MCF 10A (cell line): ENCODE results near the gene MCC. TPM values are rescaled to one million over a fixed set of nuclear protein-coding genes. Genes with fewer than 3 reads are reported as not detected.
A peak's percentile ranks its signal among the peaks of the same experiment; 100 is the strongest.

ENCODE experiments used
- BruUV-seq: library from RNA; stranded (reverse); fragments of 400-500 nt; replicated peaks from 2 replicates; lab custom pipeline; 2021; lab: Mats Ljungman, UMichigan
- CTCF ChIA-PET: fragments of 300-600 bp; sonication (Branson Sonifier 250); formaldehyde crosslinking; extraction: SDS; loops from one replicate; lab custom pipeline; 2021; ENCODE audit warnings: antibody characterized with exemption, inconsistent platforms; lab: Yijun Ruan, JAX
- POLR2A ChIA-PET: fragments of 300-600, 350-650 bp; sonication (Branson Sonifier 250); formaldehyde crosslinking; extraction: SDS; loops from one replicate; lab custom pipeline; 2020; ENCODE audit warnings: antibody characterized with exemption, inconsistent platforms; lab: Yijun Ruan, JAX
- DNase-seq: peaks from one replicate; pipeline ENCODE4 v3.0.0-alpha.2; 2018; ENCODE audit not compliant: unreplicated experiment
- H3K27ac Mint-ChIP-seq: one replicate; pipeline ENCODE4 v1.8.0; 2022; ENCODE audit warnings: mild to moderate bottlenecking, low read depth, mixed read lengths; ENCODE audit not compliant: unreplicated experiment
- H3K27me3 Mint-ChIP-seq: one replicate; pipeline ENCODE4 v1.8.0; 2022; ENCODE audit warnings: mixed read lengths; ENCODE audit not compliant: insufficient read depth, unreplicated experiment
- H3K36me3 Mint-ChIP-seq: one replicate; pipeline ENCODE4 v1.8.0; 2022; ENCODE audit warnings: mild to moderate bottlenecking, moderate library complexity, mixed read lengths; ENCODE audit not compliant: insufficient read depth, unreplicated experiment
- H3K4me1 Mint-ChIP-seq: one replicate; pipeline ENCODE4 v1.8.0; 2022; ENCODE audit warnings: mixed read lengths; ENCODE audit not compliant: insufficient read depth, unreplicated experiment
- H3K4me3 Mint-ChIP-seq: one replicate; pipeline ENCODE4 v1.8.0; 2022; ENCODE audit warnings: mild to moderate bottlenecking, moderate library complexity, mixed read lengths; ENCODE audit not compliant: unreplicated experiment
- H3K9me3 Mint-ChIP-seq: one replicate; pipeline ENCODE4 v1.8.0; 2022; ENCODE audit warnings: mixed read lengths; ENCODE audit not compliant: unreplicated experiment
- CTCF ChIP-seq: fragments of 200-600 bp; IDR thresholded peaks from one replicate; pipeline ENCODE4 v1.8.0; 2022; ENCODE audit warnings: antibody characterized with exemption, mild to moderate bottlenecking; ENCODE audit not compliant: unreplicated experiment
- intact Hi-C: fragments of 100-400 bp; cut with micrococcal nuclease; formaldehyde crosslinking; loops from 2 replicates; pipeline ENCODE4 v1.14.1; 2022
- total RNA-seq: library from RNA; stranded (reverse); gene quantifications from 2 replicates; pipeline ENCODE4 v1.2.3, GENCODE V29; 2022

MCC gene
- total RNA-seq, 1 experiment from 2014 or later, result 25.3 TPM

GRCh38 chr5:113000466-113000865 is 487.8 kb downstream of the MCC start:
- no peaks in the 10 kb centered on the region for H3K27me3 Mint-ChIP-seq

DNA sequence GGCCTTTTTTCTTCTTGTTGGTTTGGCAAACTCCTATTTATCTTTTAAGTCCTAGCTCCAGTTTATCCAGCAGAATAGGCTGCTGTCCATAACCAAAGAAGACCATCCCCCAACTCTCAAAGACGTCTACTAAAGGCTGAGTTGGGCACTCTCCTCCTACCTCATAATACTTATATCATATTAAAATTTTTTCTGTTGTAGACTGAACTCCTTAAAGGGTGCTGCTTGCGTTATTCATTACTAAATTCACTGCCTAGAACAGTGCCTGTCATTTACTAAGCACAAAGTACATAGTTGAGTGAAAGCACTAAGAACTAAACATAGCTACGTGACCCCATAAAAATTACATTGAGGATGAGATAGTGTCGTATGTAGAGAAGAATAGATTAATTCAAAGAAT is 490.0 kb downstream of the MCC start:
- intact Hi-C loops, result loop anchor here (5.0 kb wide), 2 partner anchors 124 to 609 kb away; no protein-coding TSS in a partner anchor
- Mint-ChIP-seq H3K4me3 (no peak overlapping the region), H3K36me3 (peaks cover 63% of the 10 kb centered on the region), H3K27ac (no peak overlapping the region), H3K27me3 (no peaks in the 10 kb centered on the region), H3K4me1 (peaks cover 5% of the 10 kb centered on the region), H3K9me3 (no peaks in the 10 kb centered on the region)
- CTCF ChIA-PET, result interaction anchor here (0.9 to 5.5 kb wide), 7 partner anchors 11 to 513 kb away, joined by 3 to 73 read pairs (median 4); partner anchors contain the start of gene YTHDC2
- BruUV-seq, result no TSS peak
- POLR2A ChIA-PET, result interaction anchor here (1.3 kb wide), 1 partner anchor 8 kb away, joined by 5 read pairs; no protein-coding TSS in a partner anchor
- TF ChIP-seq CTCF, result no peak
- DNase-seq, result no peak

More at GRCh38 chr5:113000466-113000865, 487.8 kb downstream of the MCC start:
- H3K9me3 Mint-ChIP-seq, result no peaks in the 10 kb centered on the region
- TF ChIP-seq CTCF, result no peak
- intact Hi-C loops, result no loop called here
- H3K36me3 Mint-ChIP-seq, result peaks cover 69% of the 10 kb centered on the region
- ChIA-PET CTCF (interaction anchor here (2.0 kb wide), 1 partner anchor 510 kb away, joined by 12 read pairs; no protein-coding TSS in a partner anchor), POLR2A (no interaction called here)
- DNase-seq, result no peak
- H3K4me1 Mint-ChIP-seq, result peaks cover 10% of the 10 kb centered on the region
- H3K4me3 Mint-ChIP-seq, result no peak overlapping the region
- no peak overlapping the region for H3K27ac Mint-ChIP-seq
- BruUV-seq, result no TSS peak

GRCh38 chr5:112996830-112997374 is 491.4 kb downstream of the MCC start:
- DNase-seq, result no peak
- no peaks in the 10 kb centered on the region for H3K27me3 Mint-ChIP-seq
- TF ChIP-seq CTCF, result no peak
- H3K27ac Mint-ChIP-seq, result no peak overlapping the region
- ChIA-PET CTCF (interaction anchor here (0.6 to 5.5 kb wide), 70 partner anchors 9 to 609 kb away, joined by 3 to 73 read pairs (median 6); partner anchors contain the start of genes DCP2, MCC and YTHDC2), POLR2A (interaction anchor here (0.6 to 2.0 kb wide), 5 partner anchors 83 to 517 kb away, joined by 3 to 17 read pairs (median 6); partner anchors contain the start of genes MCC and YTHDC2)
- H3K4me1 Mint-ChIP-seq, result peaks cover 10% of the 10 kb centered on the region
- intact Hi-C loops, result loop anchor here (1.0 to 5.0 kb wide), 7 partner anchors 42 to 610 kb away; no protein-coding TSS in a partner anchor
- BruUV-seq, result no TSS peak
- H3K4me3 Mint-ChIP-seq, result no peak overlapping the region
- H3K36me3 Mint-ChIP-seq, result peaks cover 58% of the 10 kb centered on the region
- no peaks in the 10 kb centered on the region for H3K9me3 Mint-ChIP-seq

DNA sequence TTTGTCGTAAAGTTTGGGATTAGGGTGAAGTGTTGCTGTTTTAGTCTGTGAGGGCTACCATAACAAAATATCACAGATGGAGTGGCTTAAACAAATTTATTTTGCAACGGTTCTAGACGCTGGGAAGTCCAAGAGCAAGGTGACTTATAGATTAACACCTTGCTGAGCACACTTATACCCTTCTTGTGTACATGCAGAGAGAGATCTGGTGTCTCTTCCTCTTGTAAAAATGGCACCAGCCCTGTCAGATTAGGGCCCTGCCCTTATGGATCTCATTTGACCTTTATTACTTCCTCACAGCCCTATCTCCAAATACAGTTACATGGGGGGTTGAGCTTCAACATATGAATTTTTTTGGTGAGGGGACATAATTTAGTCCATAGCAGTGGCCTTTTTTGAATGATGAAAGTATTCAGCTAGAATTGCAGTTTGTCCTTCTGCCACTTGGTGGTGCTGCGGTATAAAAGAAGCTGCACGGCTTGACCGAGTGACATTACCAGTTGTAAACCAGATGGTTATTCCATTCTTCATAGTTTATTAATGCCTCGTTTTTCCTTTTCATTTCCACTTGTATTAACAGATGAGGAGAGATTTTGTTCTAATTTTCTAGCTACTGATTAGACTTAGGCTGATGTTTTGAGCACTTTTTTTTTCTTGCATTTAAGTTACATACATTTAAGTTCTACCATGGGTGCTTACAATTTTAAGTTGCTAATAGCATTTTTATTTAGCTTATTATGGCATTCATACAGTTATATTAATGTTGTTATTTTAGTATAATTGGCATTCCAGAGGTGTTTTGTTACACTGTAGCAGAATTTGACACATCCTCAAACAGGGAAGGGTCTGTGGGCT is 492.3 kb downstream of the MCC start:
- no peaks in the 10 kb centered on the region for H3K27me3 Mint-ChIP-seq
- intact Hi-C loops, result loop anchor here (1.0 to 5.0 kb wide), 7 partner anchors 43 to 611 kb away; no protein-coding TSS in a partner anchor

More for the DNA sequence above, 492.3 kb downstream of the MCC start:
- H3K36me3 Mint-ChIP-seq, result peaks cover 49% of the 10 kb centered on the region
- peak; percentile 92 for TF ChIP-seq CTCF
- CTCF ChIA-PET, result interaction anchor here (0.6 to 5.5 kb wide), 85 partner anchors 9 to 610 kb away, joined by 3 to 73 read pairs (median 4); partner anchors contain the start of genes DCP2, MCC and YTHDC2
- H3K27ac Mint-ChIP-seq, result no peak overlapping the region
- no peaks in the 10 kb centered on the region for H3K9me3 Mint-ChIP-seq
- BruUV-seq, result no TSS peak
- H3K4me1 Mint-ChIP-seq, result peaks cover 10% of the 10 kb centered on the region
- no peak overlapping the region for H3K4me3 Mint-ChIP-seq
- POLR2A ChIA-PET, result interaction anchor here (1.0 to 2.0 kb wide), 7 partner anchors 11 to 517 kb away, joined by 3 to 17 read pairs (median 6); partner anchors contain the start of genes MCC and YTHDC2
- peak; percentile 79 for DNase-seq
